Mesenchymal stem cell (in vitro differentiated cells and primary cell): ENCODE measurements around the gene RNPS1.
A peak's percentile ranks its signal among the peaks of the same experiment; 100 is the strongest.

Experiments
- DNase-seq: peaks from one replicate; pipeline ENCODE4 v3.0.0-alpha.2; 2013
- H2AFZ ChIP-seq: one replicate; pipeline ENCODE4 v1.6.1; 2013; ENCODE audit warnings: low read depth, mild to moderate bottlenecking, control low read depth, inconsistent platforms, low read length, moderate library complexity
- H2AK5ac ChIP-seq: 2 replicates; pipeline ENCODE4 v1.6.1; 2013; ENCODE audit warnings: low read length, moderate library complexity, mild to moderate bottlenecking, inconsistent platforms; ENCODE audit not compliant: severe bottlenecking
- H2BK120ac ChIP-seq: one replicate; pipeline ENCODE4 v1.6.1; 2013; ENCODE audit warnings: low read depth, mild to moderate bottlenecking, inconsistent platforms, low read length, moderate library complexity
- H2BK12ac ChIP-seq, 2 experiments: one replicate each; pipeline ENCODE4 v1.6.1; 2013; ENCODE audit warnings: inconsistent platforms in 2 of 2, low read length in 2 of 2, mild to moderate bottlenecking in 2 of 2, moderate library complexity in 2 of 2, control low read depth in 1 of 2
- H2BK15ac ChIP-seq: one replicate; pipeline ENCODE4 v1.6.1; 2013; ENCODE audit warnings: mild to moderate bottlenecking, low read depth, inconsistent platforms; ENCODE audit not compliant: poor library complexity, severe bottlenecking
- H2BK5ac ChIP-seq: 2 replicates; pipeline ENCODE4 v1.6.1; 2013; ENCODE audit warnings: low read depth, mild to moderate bottlenecking, low read length, control low read depth, inconsistent platforms; ENCODE audit not compliant: poor library complexity, severe bottlenecking
- H3K14ac ChIP-seq, 2 experiments: one replicate each; pipeline ENCODE4 v1.6.1; 2013; ENCODE audit warnings: inconsistent platforms in 2 of 2, low read length in 2 of 2, control low read depth in 1 of 2, mild to moderate bottlenecking in 1 of 2, moderate library complexity in 1 of 2
- H3K18ac ChIP-seq, 2 experiments: one replicate each; pipeline ENCODE4 v1.6.1; 2013; ENCODE audit warnings: inconsistent platforms in 2 of 2, low read length in 2 of 2, control low read depth in 1 of 2, low read depth in 1 of 2, mild to moderate bottlenecking in 1 of 2
- H3K23ac ChIP-seq, 2 experiments: one replicate each; pipeline ENCODE4 v1.6.1; 2013; ENCODE audit warnings: inconsistent platforms in 2 of 2, low read length in 2 of 2, mild to moderate bottlenecking in 2 of 2, moderate library complexity in 2 of 2, control low read depth in 1 of 2
- H3K27ac ChIP-seq: 2 replicates; pipeline ENCODE4 v1.5.1; 2013; ENCODE audit warnings: mild to moderate bottlenecking, moderate library complexity, low read length, control low read depth, inconsistent platforms; ENCODE audit not compliant: poor library complexity, severe bottlenecking
- H3K27me3 ChIP-seq, 2 experiments: 2 replicates each; pipeline versions ENCODE4 v1.6.1 to v1.7.0; 2013; ENCODE audit warnings: low read length in 2 of 2, mild to moderate bottlenecking in 2 of 2, moderate library complexity in 2 of 2, control low read depth in 1 of 2, inconsistent platforms in 1 of 2; ENCODE audit not compliant: control insufficient read depth in 1 of 2, insufficient read depth in 1 of 2
- H3K36me3 ChIP-seq, 2 experiments: 2 replicates each; pipeline versions ENCODE4 v1.6.1 to v1.7.0; 2013; ENCODE audit warnings: low read length in 2 of 2, control low read depth in 1 of 2, inconsistent platforms in 1 of 2, low read depth in 1 of 2, mild to moderate bottlenecking in 1 of 2; ENCODE audit not compliant: insufficient read depth in 2 of 2, control insufficient read depth in 1 of 2
- H3K4ac ChIP-seq, 2 experiments: one replicate each; pipeline ENCODE4 v1.6.1; 2013; ENCODE audit warnings: inconsistent platforms in 2 of 2, low read length in 2 of 2, mild to moderate bottlenecking in 2 of 2, moderate library complexity in 2 of 2, control low read depth in 1 of 2, low read depth in 1 of 2
- H3K4me1 ChIP-seq: 2 replicates; pipeline ENCODE4 v1.6.1; 2013; ENCODE audit warnings: low read depth, low read length, control low read depth; ENCODE audit not compliant: control insufficient read depth, insufficient read depth
- H3K4me2 ChIP-seq: 2 replicates; pipeline ENCODE4 v1.6.1; 2013; ENCODE audit warnings: low read length, mild to moderate bottlenecking, inconsistent platforms; ENCODE audit not compliant: poor library complexity, severe bottlenecking
- H3K4me3 ChIP-seq, 2 experiments: 2 replicates each; pipeline versions ENCODE4 v1.5.1 to v1.7.0; 2013; ENCODE audit warnings: low read length in 2 of 2, mild to moderate bottlenecking in 2 of 2, control low read depth in 1 of 2, low read depth in 1 of 2; ENCODE audit not compliant: insufficient read depth in 1 of 2
- H3K79me1 ChIP-seq: replicated peaks from 2 replicates; pipeline ENCODE4 v1.6.1; 2013; ENCODE audit warnings: mild to moderate bottlenecking, control low read depth, low read length, inconsistent platforms; ENCODE audit not compliant: poor library complexity, severe bottlenecking
- H3K9ac ChIP-seq: 2 replicates; pipeline ENCODE4 v1.7.0; 2013; ENCODE audit warnings: mild to moderate bottlenecking, low read length, moderate library complexity
- H3K9me3 ChIP-seq: 2 replicates; pipeline ENCODE4 v1.7.0; 2013; ENCODE audit warnings: mild to moderate bottlenecking, low read length; ENCODE audit not compliant: control insufficient read depth
- H4K8ac ChIP-seq: one replicate; pipeline ENCODE4 v1.6.1; 2013; ENCODE audit warnings: inconsistent platforms, mild to moderate bottlenecking, low read length, moderate library complexity
- H4K91ac ChIP-seq: one replicate; pipeline ENCODE4 v1.6.1; 2013; ENCODE audit warnings: mild to moderate bottlenecking, low read length, inconsistent platforms
- WGBS: methylation state at CpG from one replicate; pipeline ENCODE4 v1.1.7; 2013; ENCODE audit warnings: mixed read lengths; 5-methylcytosine and 5-hydroxymethylcytosine counted together

The RNPS1 gene

DNA sequence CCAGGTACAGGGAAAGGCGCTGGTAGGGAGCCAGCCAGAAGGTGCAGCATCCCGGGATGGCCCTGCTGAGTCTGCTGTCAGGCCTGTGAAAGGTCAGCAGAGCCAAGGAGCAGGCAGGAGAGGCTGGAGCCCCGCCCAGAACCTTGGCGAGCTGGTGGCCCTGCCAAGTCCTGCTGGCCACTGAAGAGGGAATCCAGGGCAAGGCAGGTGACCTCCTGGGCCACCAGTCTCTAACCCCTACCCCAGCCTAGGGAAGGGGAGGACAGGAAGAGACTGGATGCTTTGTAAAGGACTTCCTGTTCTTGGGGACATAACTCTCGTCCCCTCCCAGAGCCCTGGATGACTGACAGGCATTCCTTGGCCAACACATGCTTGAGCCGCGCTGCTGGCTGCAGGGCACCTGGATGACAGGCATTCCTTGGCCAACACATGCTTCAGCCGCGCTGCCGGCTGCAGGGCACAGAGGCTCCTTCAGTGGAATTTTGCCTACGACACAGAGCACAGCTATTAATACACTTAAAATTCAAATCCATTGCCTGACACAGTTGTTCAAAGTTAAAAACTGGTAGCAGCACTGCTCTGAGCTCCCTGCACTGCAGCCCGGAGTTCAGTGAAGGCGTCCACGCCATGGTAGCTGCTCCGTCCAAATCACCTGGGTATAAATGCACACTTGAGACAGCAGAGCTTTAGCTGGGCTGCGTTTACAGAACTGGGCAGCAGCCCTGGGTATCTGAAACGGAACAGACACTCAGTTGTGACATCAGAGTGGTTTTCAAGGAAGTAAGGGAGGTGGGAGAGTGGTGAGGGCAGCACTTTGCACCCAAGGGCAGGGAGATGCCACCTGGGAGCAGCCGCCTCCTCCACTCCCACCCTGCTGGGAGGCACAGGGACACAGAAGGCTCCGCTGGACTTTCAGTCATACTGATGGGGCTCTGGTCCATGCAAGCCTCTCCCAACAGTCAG, 55.3 kb downstream of the RNPS1 start:
- H3K79me1 ChIP-seq = peaks cover 28% of the 10 kb centered on the region
- H3K4me2 ChIP-seq = peak overlapping the region; percentile 95
- H3K23ac ChIP-seq = peak overlapping the region in 1 of 2 experiments; percentile 74
- peak overlapping the region in 1 of 2 experiments; percentile 81 for H3K4me3 ChIP-seq
- no peak overlapping the region for H2AK5ac ChIP-seq
- no peak overlapping the region for H3K4ac ChIP-seq
- H4K91ac ChIP-seq = peak overlapping the region; percentile 43
- H3K27ac ChIP-seq = no peak overlapping the region
- H3K14ac ChIP-seq = no peak overlapping the region
- H3K18ac ChIP-seq = peak overlapping the region in 1 of 2 experiments; percentile 50
- no peak for DNase-seq
- H3K27me3 ChIP-seq = no peaks in the 10 kb centered on the region
- H4K8ac ChIP-seq = no peak overlapping the region
- peaks cover 25 to 49% of the 10 kb centered on the region in 2 experiments for H3K36me3 ChIP-seq
- peak overlapping the region; percentile 86 for H3K9ac ChIP-seq
- no peak overlapping the region for H2AFZ ChIP-seq
- H3K4me1 ChIP-seq = peaks cover 37% of the 10 kb centered on the region
- H2BK120ac ChIP-seq = no peak overlapping the region
- no peak overlapping the region for H2BK15ac ChIP-seq
- H3K9me3 ChIP-seq = no peaks in the 10 kb centered on the region
- peak overlapping the region in 1 of 2 experiments; percentile 31 for H2BK12ac ChIP-seq
- no peak overlapping the region for H2BK5ac ChIP-seq
- 82% methylated on average over 18 of the region's 19 CpGs for WGBS

DNA sequence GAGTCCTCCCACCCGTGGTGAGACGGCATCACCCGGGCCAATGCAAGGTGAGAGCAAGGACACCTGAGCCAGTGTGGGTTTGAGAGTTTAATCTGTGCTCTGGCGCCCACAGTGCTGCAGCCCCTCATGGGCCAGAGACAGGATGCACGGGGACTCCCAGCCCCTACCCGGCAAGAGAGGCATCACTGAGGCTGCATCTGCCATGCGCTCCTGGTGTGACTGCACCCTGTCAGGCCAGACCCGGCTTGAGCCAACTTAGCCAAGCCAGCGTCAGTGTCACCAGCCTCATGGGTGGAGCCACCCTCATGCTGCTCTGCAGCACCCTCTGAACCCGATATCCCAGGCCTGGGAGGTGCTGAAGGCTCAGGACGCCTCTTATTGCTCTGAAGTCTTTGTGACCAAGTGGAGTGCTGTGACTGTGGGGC, 56.0 kb downstream of the RNPS1 start:
- Histone ChIP-seq H2BK5ac (no peak overlapping the region), H4K8ac (no peak overlapping the region), H2AK5ac (no peak overlapping the region), H4K91ac (peak overlapping the region; percentile 47), H3K4ac (no peak overlapping the region), H3K9me3 (no peaks in the 10 kb centered on the region), H3K4me3 (peak overlapping the region in 1 of 2 experiments; percentile 14), H2BK120ac (no peak overlapping the region), H3K4me1 (peaks cover 37% of the 10 kb centered on the region), H3K23ac (no peak overlapping the region), H2BK12ac (no peak overlapping the region), H3K14ac (no peak overlapping the region), H2AFZ (no peak overlapping the region), H3K79me1 (peaks cover 30% of the 10 kb centered on the region), H2BK15ac (peak overlapping the region; percentile 49), H3K27me3 (no peaks in the 10 kb centered on the region), H3K36me3 (peaks cover 31 to 56% of the 10 kb centered on the region in 2 experiments), H3K9ac (peak overlapping the region; percentile 86), H3K18ac (no peak overlapping the region), H3K4me2 (no peak overlapping the region), H3K27ac (no peak overlapping the region)
- no peak for DNase-seq
- WGBS = 92% methylated on average over 11 of the region's 11 CpGs

DNA sequence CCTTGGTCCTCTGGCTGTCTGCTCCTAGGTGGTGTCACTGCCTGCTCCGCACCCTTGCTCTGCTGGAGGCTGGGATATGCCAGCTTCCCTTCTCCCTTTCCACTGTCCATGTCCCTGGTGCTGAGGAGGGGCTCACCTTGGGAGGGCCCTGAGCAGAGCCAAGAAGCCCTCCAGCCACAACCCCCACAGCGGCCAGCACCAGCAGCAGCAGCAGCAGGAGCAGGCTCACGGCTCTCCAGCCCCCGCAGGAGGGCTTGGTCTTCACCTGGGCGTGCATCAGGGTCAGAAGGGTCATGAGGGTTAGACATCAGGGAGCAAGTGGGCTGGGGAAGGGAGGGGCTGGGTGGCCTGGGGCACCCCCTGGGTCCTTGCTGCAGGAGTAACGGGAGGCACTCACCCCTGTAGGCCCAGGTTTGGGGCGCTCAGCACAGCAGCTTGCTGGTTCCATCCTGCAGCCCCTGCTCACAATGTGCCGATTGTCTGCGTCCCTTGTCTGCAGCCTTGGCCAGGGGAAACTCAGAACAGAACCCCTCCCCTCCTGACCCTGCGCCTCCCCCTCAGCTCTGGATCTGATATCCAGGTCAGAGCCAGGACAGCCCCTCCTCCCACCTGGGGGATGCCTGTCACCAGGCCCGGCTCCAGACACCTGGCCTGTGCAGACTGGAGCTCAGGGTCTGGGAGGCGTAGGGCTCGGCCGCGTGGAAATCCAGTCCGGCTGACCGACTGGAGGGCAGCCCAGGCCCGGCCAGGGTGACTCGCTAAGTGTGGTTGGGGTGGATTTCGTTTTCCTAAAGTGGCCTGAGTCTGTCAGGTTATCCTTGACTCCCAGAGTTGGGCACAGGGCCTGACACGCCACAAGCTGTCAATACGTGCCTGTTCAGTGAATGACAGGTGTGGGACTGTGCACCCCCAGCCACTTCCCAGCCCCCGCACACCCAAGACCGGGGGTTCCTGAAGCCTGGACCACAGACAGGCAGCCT, 57.2 kb downstream of the RNPS1 start, which contains the start of gene BRICD5:
TSS of gene BRICD5 (minus strand) at position 478 of the 980 bp plus-strand sequence. CDS start at position 448, 30 bp downstream.
- no peak within 1 kb of the TSS for H2BK120ac ChIP-seq
- no peak within 1 kb of the TSS for H3K4me3 ChIP-seq
- H3K18ac ChIP-seq = no peak within 1 kb of the TSS
- peaks cover 31 to 67% of the 10 kb centered on the region in 2 experiments for H3K36me3 ChIP-seq
- H2BK12ac ChIP-seq = no peak within 1 kb of the TSS
- H3K23ac ChIP-seq = no peak within 1 kb of the TSS
- peaks cover 38% of the 10 kb centered on the region for H3K79me1 ChIP-seq
- H3K4me2 ChIP-seq = no peak within 1 kb of the TSS
- no peaks in the 10 kb centered on the region for H3K27me3 ChIP-seq
- H3K4me1 ChIP-seq = peaks cover 48% of the 10 kb centered on the region
- H3K14ac ChIP-seq = no peak within 1 kb of the TSS
- H3K9ac ChIP-seq = peak within 1 kb of the TSS; percentile 29
- H3K4ac ChIP-seq = no peak within 1 kb of the TSS
- no peak within 1 kb of the TSS for H2AFZ ChIP-seq
- peak within 1 kb of the TSS; percentile 19 for H4K8ac ChIP-seq
- H2BK5ac ChIP-seq = no peak within 1 kb of the TSS
- no peak for DNase-seq
- no peak within 1 kb of the TSS for H3K27ac ChIP-seq
- peak within 1 kb of the TSS; percentile 47 for H4K91ac ChIP-seq
- no peak within 1 kb of the TSS for H2AK5ac ChIP-seq
- no peaks in the 10 kb centered on the region for H3K9me3 ChIP-seq
- no peak within 1 kb of the TSS for H2BK15ac ChIP-seq
- WGBS = 75% methylated on average over 23 of the region's 24 CpGs
